GM13977 (cell line): ENCODE results near the gene TWSG1.
A peak's percentile ranks its signal among the peaks of the same experiment; 100 is the strongest.

Experiments
- DNase-seq: peaks from one replicate; pipeline ENCODE4 v3.0.0; 2012; ENCODE audit warnings: low spot score
- in situ Hi-C: fragments of 300-500 bp; cut with MboI; formaldehyde crosslinking; loops from one replicate; pipeline ENCODE4 v1.12.0; 2022; ENCODE audit warnings: low sequenced_read_pairs, low pct_unique_long_range_greater_than_20kb, mixed read lengths, inconsistent platforms; ENCODE audit not compliant: unreplicated experiment
- TF ChIP-seq, protein P1 (sequence below): IDR thresholded peaks from 2 replicates; pipeline ENCODE4 v1.5.1; 2012; ENCODE audit warnings: mild to moderate bottlenecking, control low read depth; ENCODE audit not compliant: insufficient read depth; ENCODE audit errors: extremely low read depth, missing control alignments

Gene TWSG1

DNA sequence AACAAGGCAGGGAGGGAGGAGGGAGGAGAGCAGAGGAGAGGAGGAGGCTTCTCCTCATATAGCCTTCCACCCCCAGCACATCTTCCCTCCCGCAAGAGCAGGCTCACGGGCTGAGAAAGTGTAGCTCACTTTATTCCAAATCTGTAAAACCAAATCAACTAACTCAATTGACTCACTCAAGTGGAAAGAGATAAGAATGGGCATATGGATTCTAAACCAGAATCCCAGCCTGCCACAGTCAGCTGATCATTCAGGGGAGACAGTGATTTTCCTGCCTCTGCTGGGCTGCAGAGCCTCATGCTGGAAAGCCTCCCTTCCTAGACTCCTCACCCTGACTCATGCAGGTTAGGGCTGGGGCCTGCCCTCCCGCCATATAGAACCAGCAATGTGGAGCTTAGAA lies 4.2 kb upstream of the TWSG1 start:
- no peak for DNase-seq
- TF ChIP-seq, protein P1, sequence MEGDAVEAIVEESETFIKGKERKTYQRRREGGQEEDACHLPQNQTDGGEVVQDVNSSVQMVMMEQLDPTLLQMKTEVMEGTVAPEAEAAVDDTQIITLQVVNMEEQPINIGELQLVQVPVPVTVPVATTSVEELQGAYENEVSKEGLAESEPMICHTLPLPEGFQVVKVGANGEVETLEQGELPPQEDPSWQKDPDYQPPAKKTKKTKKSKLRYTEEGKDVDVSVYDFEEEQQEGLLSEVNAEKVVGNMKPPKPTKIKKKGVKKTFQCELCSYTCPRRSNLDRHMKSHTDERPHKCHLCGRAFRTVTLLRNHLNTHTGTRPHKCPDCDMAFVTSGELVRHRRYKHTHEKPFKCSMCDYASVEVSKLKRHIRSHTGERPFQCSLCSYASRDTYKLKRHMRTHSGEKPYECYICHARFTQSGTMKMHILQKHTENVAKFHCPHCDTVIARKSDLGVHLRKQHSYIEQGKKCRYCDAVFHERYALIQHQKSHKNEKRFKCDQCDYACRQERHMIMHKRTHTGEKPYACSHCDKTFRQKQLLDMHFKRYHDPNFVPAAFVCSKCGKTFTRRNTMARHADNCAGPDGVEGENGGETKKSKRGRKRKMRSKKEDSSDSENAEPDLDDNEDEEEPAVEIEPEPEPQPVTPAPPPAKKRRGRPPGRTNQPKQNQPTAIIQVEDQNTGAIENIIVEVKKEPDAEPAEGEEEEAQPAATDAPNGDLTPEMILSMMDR: no peak
- in situ Hi-C loops: no loop called here

DNA sequence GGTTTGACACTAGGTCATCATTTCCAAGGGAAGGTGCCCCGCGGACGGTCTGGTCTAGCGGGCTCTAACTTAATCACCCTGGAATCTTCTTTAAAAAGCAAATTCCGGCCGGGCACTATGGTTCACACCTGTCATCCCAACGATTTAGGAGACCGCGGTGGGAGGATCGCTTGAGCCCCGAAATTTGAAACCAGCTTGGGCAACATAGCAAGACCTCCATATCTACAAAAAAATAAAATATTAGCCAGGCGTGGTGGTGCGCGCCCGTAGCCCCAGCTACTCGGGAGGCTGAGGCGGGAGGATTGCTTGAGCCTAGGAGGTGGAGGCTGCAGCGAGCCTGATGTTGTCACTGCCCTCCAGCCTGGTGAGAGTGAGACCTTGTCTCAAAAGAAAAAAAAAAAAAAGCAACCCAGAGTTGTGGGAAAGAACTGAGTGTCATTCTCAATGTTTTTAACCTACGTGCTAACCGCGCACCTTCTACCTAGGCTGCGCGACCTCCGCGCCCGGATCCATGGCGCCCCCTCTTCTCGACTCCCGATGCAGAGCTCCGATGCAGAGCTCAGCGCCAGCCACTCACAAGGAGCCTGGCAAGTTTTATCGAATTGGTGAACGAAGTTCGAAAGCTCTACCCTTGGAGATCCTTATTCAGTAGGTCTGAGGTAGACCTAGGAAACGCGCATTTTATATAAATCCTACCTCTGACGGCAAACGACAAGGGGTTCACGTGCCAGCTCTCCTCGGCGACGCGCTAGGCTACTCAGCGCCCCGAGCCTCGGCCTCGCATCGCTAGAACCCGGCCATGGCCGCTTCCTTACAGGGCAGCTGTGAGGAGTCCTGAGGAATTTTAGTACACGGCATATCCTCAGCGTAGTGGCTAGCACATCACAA lies 888 bp upstream of the TWSG1 start:
- in situ Hi-C loops: no loop called here
- peak; percentile 49 for DNase-seq

DNA sequence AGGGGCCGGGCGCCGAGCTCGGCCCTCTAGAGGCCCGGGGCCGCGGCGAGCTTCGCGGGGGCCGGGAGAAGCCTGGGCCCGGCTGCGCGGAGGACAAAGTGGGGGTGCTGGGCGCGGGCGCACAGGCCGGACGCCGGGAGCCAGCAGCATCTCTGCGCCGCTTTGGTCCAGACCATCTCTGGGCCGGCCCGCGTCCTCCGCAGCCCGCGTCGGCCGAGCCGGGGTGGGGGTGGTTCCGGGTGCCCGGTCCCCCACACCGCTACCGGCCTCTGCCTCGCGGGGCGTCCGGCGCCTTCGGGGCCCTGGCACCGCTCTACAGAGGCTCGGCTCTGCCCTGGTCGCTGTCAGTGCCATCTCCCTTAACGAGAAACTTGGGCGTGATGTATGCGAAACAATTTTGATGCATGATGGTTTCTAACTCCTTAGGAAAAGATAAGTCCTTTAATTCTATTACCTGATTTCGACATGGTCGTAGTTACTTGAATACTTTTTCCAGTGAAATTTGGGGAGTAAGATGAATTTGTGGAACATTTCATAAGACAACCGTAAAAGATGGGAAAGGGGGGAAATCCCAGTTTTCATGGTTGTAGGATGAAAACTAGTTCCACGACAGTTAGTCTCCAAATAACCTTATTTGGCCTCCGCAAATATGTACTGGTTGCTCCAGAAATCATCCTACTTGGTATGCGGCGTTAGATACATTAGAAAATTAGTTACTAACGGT lies 562 bp downstream of the TWSG1 start:
- in situ Hi-C loops: no loop called here
- DNase-seq: peak; percentile 62
- TF ChIP-seq, protein P1: no peak

More for the DNA sequence above, 888 bp upstream of the TWSG1 start:
- TF ChIP-seq, protein P1: peak; percentile 17

DNA sequence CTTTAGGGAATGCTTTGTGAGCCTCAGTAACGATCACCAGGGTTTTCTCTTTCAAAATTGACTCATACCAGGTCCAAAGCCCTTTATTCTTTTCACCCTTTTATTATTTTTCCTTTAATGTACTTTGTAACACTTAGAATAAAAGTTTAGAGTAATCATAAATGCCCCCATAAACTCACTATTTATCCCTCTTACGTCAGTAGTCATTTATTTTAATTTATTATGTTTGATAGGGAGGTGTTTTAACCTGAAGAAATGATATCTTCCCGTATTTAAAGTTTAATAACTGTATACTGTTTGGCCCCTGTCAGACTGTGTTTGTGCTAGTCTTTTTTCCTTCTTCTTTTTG lies 1.1 kb downstream of the TWSG1 start:
- peak; percentile 15 for DNase-seq
- in situ Hi-C loops: no loop called here
- TF ChIP-seq, protein P1: no peak

DNA sequence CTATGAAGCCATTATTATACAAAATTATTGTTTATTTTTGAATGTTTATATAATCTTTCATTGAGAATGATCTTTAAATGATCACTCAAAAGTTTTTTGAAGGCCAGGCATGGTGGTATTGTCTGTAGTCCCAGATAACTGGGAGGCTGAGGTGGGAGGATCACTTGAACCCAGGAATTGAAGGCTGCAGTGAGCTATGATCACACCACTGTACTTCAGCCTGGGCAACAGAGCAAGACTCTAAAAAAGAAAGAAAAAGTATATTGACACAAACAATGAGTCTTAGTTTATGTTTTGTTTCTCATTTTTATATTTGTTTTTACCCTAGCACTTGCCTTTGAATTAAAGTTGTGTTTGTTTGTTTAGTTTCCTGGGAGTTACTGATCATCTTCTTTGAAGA lies 2.3 kb downstream of the TWSG1 start:
- TF ChIP-seq, protein P1: no peak
- in situ Hi-C loops: no loop called here

DNA sequence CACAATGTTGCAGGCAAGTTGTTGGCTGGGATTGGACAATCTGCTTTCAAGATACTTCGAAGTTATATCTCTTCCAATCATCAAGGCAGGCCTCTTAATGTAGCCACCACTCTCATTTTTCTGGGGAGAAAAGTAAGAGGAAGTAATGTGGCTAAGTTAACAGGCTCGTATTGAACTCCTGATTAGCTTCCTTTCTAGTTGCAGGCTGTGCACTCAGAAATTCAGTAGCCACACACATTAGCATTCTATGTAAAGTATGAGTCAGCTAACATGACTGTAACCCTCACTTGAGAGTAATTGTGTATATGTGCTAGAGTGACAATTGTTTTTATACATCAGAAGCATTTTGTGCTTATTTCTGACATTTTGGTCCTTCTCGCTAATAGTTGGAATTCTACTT lies 3.3 kb downstream of the TWSG1 start:
- TF ChIP-seq, protein P1: no peak
- in situ Hi-C loops: no loop called here
- peak; percentile 23 for DNase-seq

More for the DNA sequence above, 2.3 kb downstream of the TWSG1 start:
- no peak for DNase-seq
